HCT116 (cell line): ENCODE measurements around the gene TLR3. TPM values are rescaled to one million over a fixed set of nuclear protein-coding genes. Genes with fewer than 3 reads are reported as not detected.

Experiments used
- ATAC-seq: fragments of 200-7000 bp; cut with Tn5 transposase; 2 replicates; pipeline ENCODE4 v1.9.1; 2020; ENCODE audit warnings: mild to moderate bottlenecking, moderate library complexity
- BruUV-seq: library from RNA; stranded (reverse); fragments of 400-500 nt; replicated peaks from 2 replicates; lab custom pipeline; 2021; lab: Mats Ljungman, UMichigan
- CTCF ChIA-PET: fragments of 300-600 bp; sonication (Branson Sonifier 250); formaldehyde crosslinking; loops from one replicate; lab custom pipeline; 2021; ENCODE audit warnings: antibody characterized with exemption; lab: Charles Lee
- POLR2A ChIA-PET: fragments of 300-600, 350-600 bp; sonication (Branson Sonifier 250); formaldehyde crosslinking; loops from one replicate; lab custom pipeline; 2021; ENCODE audit warnings: antibody characterized with exemption; lab: Charles Lee
- RAD21 ChIA-PET, 2 experiments: fragments of 300-600 bp; sonication (Branson Sonifier 250); formaldehyde crosslinking; loops; one replicate each; lab custom pipeline; 2023; ENCODE audit warnings: low total read pairs in 2 of 2; ENCODE audit not compliant: uncharacterized antibody in 2 of 2, unreplicated experiment in 2 of 2, low non-redundant PET in 1 of 2; lab: Charles Lee
- DNase-seq: peaks from one replicate; pipeline ENCODE4 v3.0.0-alpha.2; 2010; ENCODE audit warnings: low read depth, low spot score
- H2AFZ ChIP-seq: fragments of 200-600 bp; shearing (Covaris generic), sonication (generic); 2 replicates; pipeline ENCODE4 v1.6.1; 2017; ENCODE audit warnings: low read depth, mixed run types, mixed read lengths, antibody characterized with exemption, low read length; ENCODE audit not compliant: poor library complexity, severe bottlenecking
- H3K27ac ChIP-seq: 2 replicates; pipeline ENCODE4 v1.5.1; 2012; ENCODE audit warnings: low read depth, low read length
- H3K27me3 ChIP-seq: fragments of 200-600 bp; sonication (generic); 2 replicates; pipeline ENCODE4 v1.6.1; 2016; ENCODE audit warnings: mixed run types, low read length, mixed read lengths; ENCODE audit not compliant: insufficient read depth
- H3K36me3 ChIP-seq, 2 experiments: fragments of 200-500 bp in 1 of 2; fragments of 200-600 bp in 1 of 2; sonication (Bioruptor generic) in 1 of 2; sonication (generic) in 1 of 2; 2 replicates each; pipeline versions ENCODE4 v1.5.1 to v1.6.1; 2014 to 2016; ENCODE audit warnings: low read length in 2 of 2, inconsistent platforms in 1 of 2, mixed read lengths in 1 of 2, mixed run types in 1 of 2; ENCODE audit not compliant: insufficient read depth in 2 of 2, control insufficient read depth in 1 of 2
- H3K4me1 ChIP-seq, 2 experiments: fragments of 200-600 bp in 1 of 2; sonication (generic) in 1 of 2; 2 replicates each; pipeline versions ENCODE4 v1.5.1 to v1.6.1; 2012 to 2017; ENCODE audit warnings: low read length in 2 of 2, inconsistent platforms in 1 of 2, mild to moderate bottlenecking in 1 of 2, mixed read lengths in 1 of 2, mixed run types in 1 of 2, moderate library complexity in 1 of 2; ENCODE audit not compliant: insufficient read depth in 2 of 2, control insufficient read depth in 1 of 2
- H3K4me2 ChIP-seq: fragments of 200-600 bp; sonication (generic); 2 replicates; pipeline ENCODE4 v1.6.1; 2017; ENCODE audit warnings: mixed run types, low read length, mixed read lengths
- H3K4me3 ChIP-seq, 2 experiments: fragments of 200-600 bp in 1 of 2; sonication (generic) in 1 of 2; replicated peaks in 1 of 2; 2 replicates each; pipeline ENCODE4 v1.5.1; 2011 to 2016; ENCODE audit warnings: low read length in 2 of 2, control low read depth in 1 of 2, low read depth in 1 of 2, mild to moderate bottlenecking in 1 of 2, mixed read lengths in 1 of 2, mixed run types in 1 of 2
- H3K79me2 ChIP-seq: fragments of 200-600 bp; sonication (generic); 2 replicates; pipeline ENCODE4 v1.6.1; 2017; ENCODE audit warnings: mild to moderate bottlenecking, mixed run types, low read length, moderate library complexity, mixed read lengths; ENCODE audit not compliant: insufficient read depth
- H3K9ac ChIP-seq: fragments of 200-600 bp; sonication (generic); 2 replicates; pipeline ENCODE4 v1.6.1; 2016; ENCODE audit warnings: low read length, mixed read lengths
- H3K9me2 ChIP-seq: fragments of 200-600 bp; sonication (generic), shearing (Covaris generic); 2 replicates; pipeline ENCODE4 v1.6.1; 2017; ENCODE audit warnings: mixed run types, mild to moderate bottlenecking, moderate library complexity; ENCODE audit not compliant: insufficient read depth
- H3K9me3 ChIP-seq, 2 experiments: fragments of 200-500 bp in 1 of 2; fragments of 200-600 bp in 1 of 2; sonication (Bioruptor generic) in 1 of 2; sonication (generic) in 1 of 2; 2 replicates each; pipeline ENCODE4 v1.6.1; 2014 to 2017; ENCODE audit warnings: low read length in 2 of 2, mixed read lengths in 2 of 2, inconsistent platforms in 1 of 2, low read depth in 1 of 2, mild to moderate bottlenecking in 1 of 2, mixed run types in 1 of 2, moderate library complexity in 1 of 2; ENCODE audit not compliant: control insufficient read depth in 1 of 2, insufficient read depth in 1 of 2
- H4K20me1 ChIP-seq: fragments of 200-600 bp; sonication (generic), shearing (Covaris generic); 2 replicates; pipeline ENCODE4 v1.6.1; 2017; ENCODE audit warnings: mixed run types, mild to moderate bottlenecking, moderate library complexity; ENCODE audit not compliant: insufficient read depth
- CBX3 ChIP-seq: IDR thresholded peaks from 2 replicates; pipeline ENCODE4 v1.6.1; 2012; ENCODE audit warnings: low read depth
- ELF1 ChIP-seq: IDR thresholded peaks from 2 replicates; pipeline ENCODE4 v1.6.1; 2012; ENCODE audit warnings: low read depth, borderline replicate concordance
- EZH2 ChIP-seq: fragments of 200-600 bp; sonication (generic); IDR thresholded peaks from 2 replicates; pipeline ENCODE4 v1.6.1; 2017; ENCODE audit warnings: antibody characterized with exemption, mixed run types
- POLR2AphosphoS5 ChIP-seq: IDR thresholded peaks from 2 replicates; pipeline ENCODE4 v1.6.1; 2011; ENCODE audit warnings: mild to moderate bottlenecking, low read depth, low read length, moderate library complexity
- RAD21 ChIP-seq: IDR thresholded peaks from 2 replicates; pipeline ENCODE4 v1.6.1; 2012; ENCODE audit warnings: low read depth, mild to moderate bottlenecking
- SP1 ChIP-seq: IDR thresholded peaks from 2 replicates; pipeline ENCODE4 v1.6.1; 2012; ENCODE audit warnings: low read depth
- TCF7L2 ChIP-seq: IDR thresholded peaks from 2 replicates; pipeline ENCODE4 v1.7.0; 2011; ENCODE audit warnings: borderline replicate concordance, inconsistent platforms; ENCODE audit not compliant: insufficient read depth, insufficient read length; ENCODE audit errors: extremely low read depth
- YY1 ChIP-seq: IDR thresholded peaks from 2 replicates; pipeline ENCODE4 v1.6.1; 2011; ENCODE audit warnings: low read length, low read depth, moderate library complexity, mild to moderate bottlenecking; ENCODE audit not compliant: insufficient replicate concordance; ENCODE audit errors: extremely low read depth
- ZFX ChIP-seq: fragments of 450-650 bp; IDR thresholded peaks from 2 replicates; pipeline ENCODE4 v1.6.1; 2017
- ZNF274 ChIP-seq: fragments of 200-500 bp; sonication (Bioruptor generic); IDR thresholded peaks from 2 replicates; pipeline ENCODE4 v1.6.1; 2014; ENCODE audit warnings: mild to moderate bottlenecking, low read depth, low read length, inconsistent platforms
- intact Hi-C: fragments of 100-400 bp; cut with micrococcal nuclease; formaldehyde crosslinking; loops from 2 replicates; pipeline ENCODE4 v1.10.0; 2022
- total RNA-seq: library from RNA; stranded (reverse); gene quantifications from one replicate; pipeline ENCODE4 v1.2.1, GENCODE V29; 2021; ENCODE audit not compliant: unreplicated experiment

TLR3 gene
- total RNA-seq, 1 experiment from 2014 or later = 1.3 TPM

GRCh38 chr4:186079694-186080093, 10.7 kb downstream of the TLR3 start:
- Histone ChIP-seq H3K9me3 (no peaks in the 10 kb centered on the region), H3K4me3 (no peak overlapping the region), H3K9me2 (no peaks in the 10 kb centered on the region), H3K9ac (no peak overlapping the region), H3K36me3 (no peaks in the 10 kb centered on the region), H3K4me2 (no peak overlapping the region), H4K20me1 (no peaks in the 10 kb centered on the region), H3K79me2 (no peaks in the 10 kb centered on the region), H3K4me1 (no peaks in the 10 kb centered on the region), H2AFZ (no peak overlapping the region), H3K27me3 (no peaks in the 10 kb centered on the region), H3K27ac (no peak overlapping the region)
- no TSS peak for BruUV-seq
- DNase-seq (no peak), ATAC-seq (no peak)
- intact Hi-C loops = no loop called here
- POLR2A ChIA-PET = no interaction called here
- RAD21 ChIA-PET = no interaction called here
- TF ChIP-seq YY1 (no peak), ZNF274 (no peak), CBX3 (no peak), ELF1 (no peak)
- CTCF ChIA-PET = no interaction called here

GRCh38 chr4:186081202-186081807, 12.3 kb downstream of the TLR3 start:
- RAD21 ChIA-PET = no interaction called here
- no peaks in the 10 kb centered on the region for H4K20me1 ChIP-seq
- no peaks in the 10 kb centered on the region for H3K9me3 ChIP-seq
- H3K27me3 ChIP-seq = no peaks in the 10 kb centered on the region
- H3K79me2 ChIP-seq = no peaks in the 10 kb centered on the region
- no peak overlapping the region for H3K27ac ChIP-seq
- H3K9ac ChIP-seq = no peak overlapping the region
- H3K9me2 ChIP-seq = no peaks in the 10 kb centered on the region
- DNase-seq (no peak), ATAC-seq (no peak)
- H3K4me2 ChIP-seq = no peak overlapping the region
- H3K36me3 ChIP-seq = no peaks in the 10 kb centered on the region
- H3K4me3 ChIP-seq = no peak overlapping the region
- intact Hi-C loops = no loop called here
- no peak overlapping the region for H2AFZ ChIP-seq
- no peak for TF ChIP-seq ELF1
- no peak for TF ChIP-seq ZNF274
- no peak for TF ChIP-seq SP1
- no peak for TF ChIP-seq EZH2
- TF ChIP-seq POLR2AphosphoS5 = no peak
- TF ChIP-seq RAD21 = no peak
- TF ChIP-seq ZFX = no peak
- TF ChIP-seq TCF7L2 = no peak
- CTCF ChIA-PET = no interaction called here
- no peaks in the 10 kb centered on the region for H3K4me1 ChIP-seq
- POLR2A ChIA-PET = interaction anchor here (1.0 kb wide), 1 partner anchor 13 kb away, joined by 5 read pairs; no protein-coding TSS in a partner anchor
- no TSS peak for BruUV-seq
